ENCODE measurements around the gene CD200. TPM values are rescaled to one million over a fixed set of nuclear protein-coding genes. Genes with fewer than 3 reads are reported as not detected.
"Not testable (repeated sequence)": the region's sequence is repeated elsewhere in the genome, so short reads cannot be mapped to it uniquely, and the experiment has no call there.

CD200 gene
- total RNA-seq, 1 experiment from 2014 or later = not detected

GRCh38 chr3:112401617-112402016 is 68.7 kb downstream of the CD200 start:
- DNase-seq (ENCODE audit: low spot score) = no peak
- in situ Hi-C loops (cut with HindIII; ENCODE audit: low sequenced_read_pairs) = no loop called here

GRCh38 chr3:112403103-112403502 is 70.1 kb downstream of the CD200 start:
- DNase-seq (ENCODE audit: low spot score) = no peak
- in situ Hi-C loops (cut with HindIII; ENCODE audit: low sequenced_read_pairs) = no loop called here

GRCh38 chr3:112404924-112405549 is 72.1 kb downstream of the CD200 start:
- DNase-seq (ENCODE audit: low spot score); in situ Hi-C loops (cut with HindIII; ENCODE audit: low sequenced_read_pairs): not testable (repeated sequence)

GRCh38 chr3:112405845-112406244 is 72.9 kb downstream of the CD200 start:
- in situ Hi-C loops (cut with HindIII; ENCODE audit: low sequenced_read_pairs) = no loop called here
- DNase-seq (ENCODE audit: low spot score) = no peak

GRCh38 chr3:112407214-112407887 is 74.4 kb downstream of the CD200 start:
- in situ Hi-C loops (cut with HindIII; ENCODE audit: low sequenced_read_pairs) = no loop called here
- no peak for DNase-seq (ENCODE audit: low spot score)

GRCh38 chr3:112407888-112408702 is 75.1 kb downstream of the CD200 start:
- in situ Hi-C loops (cut with HindIII; ENCODE audit: low sequenced_read_pairs) = no loop called here
- no peak for DNase-seq (ENCODE audit: low spot score)

- in situ Hi-C loops (cut with HindIII; ENCODE audit: low sequenced_read_pairs) = no loop called here
Measured at GRCh38 chr3:112409041-112409440, 76.1 kb downstream of the CD200 start.

GRCh38 chr3:112411425-112411824 is 78.5 kb downstream of the CD200 start:
- DNase-seq (ENCODE audit: low spot score) = no peak
- in situ Hi-C loops (cut with HindIII; ENCODE audit: low sequenced_read_pairs) = no loop called here

More at GRCh38 chr3:112409041-112409440, 76.1 kb downstream of the CD200 start:
- no peak for DNase-seq (ENCODE audit: low spot score)

Other genes starting within 250 kb of the CD200 start
- gene C3orf52, start 246.8 kb upstream of the CD200 start, total RNA-seq (2014; rRNA removed; shearing (Covaris generic)) = not detected in 2 replicates
- gene GCSAM, start 199.9 kb upstream of the CD200 start, total RNA-seq (2014; rRNA removed; shearing (Covaris generic)) = not detected in 2 replicates
- not detected in 2 replicates for gene SLC9C1, start 38.9 kb upstream of the CD200 start, total RNA-seq (2014; rRNA removed; shearing (Covaris generic))
- not detected in 2 replicates for gene BTLA, start 166.3 kb downstream of the CD200 start, total RNA-seq (2014; rRNA removed; shearing (Covaris generic))
- 60.7 and 73.2 TPM in 2 replicates for gene ATG3, start 228.8 kb downstream of the CD200 start, total RNA-seq (2014; rRNA removed; shearing (Covaris generic))
- gene SLC35A5, start 228.9 kb downstream of the CD200 start, total RNA-seq (2014; rRNA removed; shearing (Covaris generic)) = 14.2 and 30.1 TPM in 2 replicates